SJSA1 (cell line): ENCODE results near the gene NSUN3. TPM values are rescaled to one million over a fixed set of nuclear protein-coding genes. Genes with fewer than 3 reads are reported as not detected.
"Not testable (repeated sequence)": the region's sequence is repeated elsewhere in the genome, so short reads cannot be mapped to it uniquely, and the experiment has no call there.

Experiments used
- DNase-seq, 2 experiments: peaks; one replicate each; pipeline ENCODE4 v3.0.0-alpha.2; 2015 to 2020; ENCODE audit warnings: low spot score in 2 of 2, low read depth in 1 of 2
- H3K27ac ChIP-seq: fragments of 250-450 bp; sonication (Bioruptor Pico); 2 replicates; pipeline ENCODE4 v1.5.1; 2020; ENCODE audit warnings: mild to moderate bottlenecking, moderate library complexity
- H3K27me3 ChIP-seq: fragments of 250-450 bp; sonication (Bioruptor Pico); replicated peaks from 2 replicates; pipeline ENCODE4 v1.5.1; 2020; ENCODE audit warnings: mild to moderate bottlenecking, moderate library complexity
- H3K36me3 ChIP-seq: fragments of 250-450 bp; sonication (Bioruptor Pico); 2 replicates; pipeline ENCODE4 v1.5.1; 2020; ENCODE audit warnings: mild to moderate bottlenecking
- H3K4me1 ChIP-seq: fragments of 250-450 bp; sonication (Bioruptor Pico); replicated peaks from 2 replicates; pipeline ENCODE4 v1.6.1; 2021; ENCODE audit warnings: mild to moderate bottlenecking
- H3K4me3 ChIP-seq: fragments of 250-450 bp; sonication (Bioruptor Pico); 2 replicates; pipeline ENCODE4 v1.5.1; 2020; ENCODE audit warnings: mild to moderate bottlenecking
- H3K9me3 ChIP-seq: fragments of 250-450 bp; sonication (Bioruptor Pico); replicated peaks from 2 replicates; pipeline ENCODE4 v1.5.1; 2020; ENCODE audit warnings: mild to moderate bottlenecking
- total RNA-seq: library from RNA; depleted of rRNA; stranded (reverse); fragments of >200 nt; shearing (Covaris generic); gene quantifications from 2 replicates; pipeline ENCODE4 v1.2.3, GENCODE V29; 2014

The NSUN3 gene
- total RNA-seq, 1 experiment from 2014 or later, result 7.1 TPM

GRCh38 chr3:94061297-94061696, 1.6 kb upstream of the NSUN3 start:
- no peaks in the 10 kb centered on the region for H3K9me3 ChIP-seq
- H3K27ac ChIP-seq, result no peak overlapping the region

GRCh38 chr3:94063496-94064119, 747 bp downstream of the NSUN3 start:
- Histone ChIP-seq H3K4me3 (peak overlapping the region; percentile 61), H3K27ac (peak overlapping the region; percentile 96), H3K27me3 (no peaks in the 10 kb centered on the region), H3K36me3 (peaks cover 14% of the 10 kb centered on the region), H3K9me3 (no peaks in the 10 kb centered on the region), H3K4me1 (peaks cover 6% of the 10 kb centered on the region; the same call in 1 of the 2 replicates)
- no peak for DNase-seq

More at GRCh38 chr3:94061297-94061696, 1.6 kb upstream of the NSUN3 start:
- DNase-seq, result no peak
- peaks cover 6% of the 10 kb centered on the region; the same call in 1 of the 2 replicates for H3K36me3 ChIP-seq
- no peak overlapping the region for H3K4me3 ChIP-seq
- H3K27me3 ChIP-seq, result no peaks in the 10 kb centered on the region
- H3K4me1 ChIP-seq, result peaks cover 6% of the 10 kb centered on the region; the same call in 1 of the 2 replicates

- H3K9me3 ChIP-seq, result no peaks in the 10 kb centered on the region
- H3K4me3 ChIP-seq, result no peak overlapping the region
- no peaks in the 10 kb centered on the region for H3K27me3 ChIP-seq
- DNase-seq, result no peak
- H3K4me1 ChIP-seq, result peaks cover 6% of the 10 kb centered on the region; the same call in 1 of the 2 replicates
- no peak overlapping the region for H3K27ac ChIP-seq
- H3K36me3 ChIP-seq, result peaks cover 14% of the 10 kb centered on the region
Measured at GRCh38 chr3:94064243-94064860, 1.5 kb downstream of the NSUN3 start.

- Histone ChIP-seq H3K4me1 (peaks cover 6% of the 10 kb centered on the region; the same call in 1 of the 2 replicates), H3K27me3 (no peaks in the 10 kb centered on the region), H3K9me3 (no peaks in the 10 kb centered on the region), H3K36me3 (peaks cover 14% of the 10 kb centered on the region), H3K27ac (no peak overlapping the region), H3K4me3 (no peak overlapping the region)
- DNase-seq, result no peak
Measured at GRCh38 chr3:94065122-94065521, 2.3 kb downstream of the NSUN3 start.

- no peak for DNase-seq
- H3K27me3 ChIP-seq, result no peaks in the 10 kb centered on the region
Measured at GRCh38 chr3:94065819-94066480, 3.1 kb downstream of the NSUN3 start.

GRCh38 chr3:94066506-94067500, 3.9 kb downstream of the NSUN3 start:
- H3K4me3 ChIP-seq, result no peak overlapping the region
- H3K27me3 ChIP-seq, result no peaks in the 10 kb centered on the region
- no peak for DNase-seq
- H3K36me3 ChIP-seq, result peaks cover 14% of the 10 kb centered on the region
- peaks cover 6% of the 10 kb centered on the region; the same call in 1 of the 2 replicates for H3K4me1 ChIP-seq
- no peak overlapping the region for H3K27ac ChIP-seq
- H3K9me3 ChIP-seq, result no peaks in the 10 kb centered on the region

More at GRCh38 chr3:94065819-94066480, 3.1 kb downstream of the NSUN3 start:
- H3K9me3 ChIP-seq, result no peaks in the 10 kb centered on the region
- peaks cover 14% of the 10 kb centered on the region for H3K36me3 ChIP-seq
- H3K27ac ChIP-seq, result no peak overlapping the region
- peaks cover 6% of the 10 kb centered on the region; the same call in 1 of the 2 replicates for H3K4me1 ChIP-seq
- H3K4me3 ChIP-seq, result no peak overlapping the region

GRCh38 chr3:94069194-94069813, 6.4 kb downstream of the NSUN3 start:
- H3K4me1 ChIP-seq, result 0 out of 2 replicates have a peak, but pooled peaks cover 1% of the 10 kb centered on the region
- H3K4me3 ChIP-seq, result no peak overlapping the region
- H3K27ac ChIP-seq, result no peak overlapping the region
- peaks cover 12% of the 10 kb centered on the region for H3K36me3 ChIP-seq
- no peaks in the 10 kb centered on the region for H3K9me3 ChIP-seq
- H3K27me3 ChIP-seq, result no peaks in the 10 kb centered on the region
- DNase-seq, result peak in 1 of 2 experiments; percentile 4

- no peak for DNase-seq
- Histone ChIP-seq H3K4me1 (no peaks in the 10 kb centered on the region), H3K9me3 (no peaks in the 10 kb centered on the region), H3K36me3 (peaks cover 8% of the 10 kb centered on the region), H3K27ac (no peak overlapping the region), H3K4me3 (no peak overlapping the region), H3K27me3 (no peaks in the 10 kb centered on the region)
Measured at GRCh38 chr3:94070341-94070911, 7.6 kb downstream of the NSUN3 start.

- Histone ChIP-seq H3K27me3 (no peaks in the 10 kb centered on the region), H3K36me3 (peaks cover 8% of the 10 kb centered on the region), H3K9me3 (no peaks in the 10 kb centered on the region), H3K27ac (no peak overlapping the region), H3K4me3 (no peak overlapping the region), H3K4me1 (no peaks in the 10 kb centered on the region)
- no peak for DNase-seq
Measured at GRCh38 chr3:94071713-94072284, 8.9 kb downstream of the NSUN3 start.

GRCh38 chr3:94076055-94076454, 13.2 kb downstream of the NSUN3 start:
- H3K27me3 ChIP-seq, result no peaks in the 10 kb centered on the region
- H3K4me1 ChIP-seq, result no peaks in the 10 kb centered on the region
- H3K36me3 ChIP-seq, result no peaks in the 10 kb centered on the region
- no peak for DNase-seq
- no peaks in the 10 kb centered on the region for H3K9me3 ChIP-seq
- H3K27ac ChIP-seq, result no peak overlapping the region
- H3K4me3 ChIP-seq, result no peak overlapping the region

- not testable (repeated sequence) for H3K9me3 ChIP-seq, H3K4me1 ChIP-seq, H3K27ac ChIP-seq, DNase-seq, H3K36me3 ChIP-seq, H3K27me3 ChIP-seq, H3K4me3 ChIP-seq
Measured at GRCh38 chr3:94080552-94080951, 17.7 kb downstream of the NSUN3 start.

GRCh38 chr3:94081884-94082283, 19.0 kb downstream of the NSUN3 start:
- H3K27ac ChIP-seq, result no peak overlapping the region

More at GRCh38 chr3:94081884-94082283, 19.0 kb downstream of the NSUN3 start:
- H3K4me1 ChIP-seq, result no peaks in the 10 kb centered on the region
- H3K4me3 ChIP-seq, result no peak overlapping the region
- H3K36me3 ChIP-seq, result 0 out of 2 replicates have a peak, but pooled peaks cover 3% of the 10 kb centered on the region
- DNase-seq, result no peak
- H3K9me3 ChIP-seq, result no peaks in the 10 kb centered on the region
- no peaks in the 10 kb centered on the region for H3K27me3 ChIP-seq
